NCI-H146 treated with DMSO at 0.1 percent for 48 hours (cell line): ENCODE results near the gene TLR1.
"Not testable (repeated sequence)": the region's sequence is repeated elsewhere in the genome, so short reads cannot be mapped to it uniquely, and the experiment has no call there.

Experiments used
- DNase-seq: peaks from one replicate; lab custom pipeline; 2025; ENCODE audit not compliant: unreplicated experiment; lab: John Stamatoyannopoulos, UW

The TLR1 gene

GRCh38 chr4:38807462-38807861, 2.9 kb upstream of the TLR1 start:
- not testable (repeated sequence) for DNase-seq

- DNase-seq: not testable (repeated sequence)
Measured at GRCh38 chr4:38806251-38806650, 1.7 kb upstream of the TLR1 start.

- DNase-seq: no peak
Measured at GRCh38 chr4:38805530-38806145, 1.0 kb upstream of the TLR1 start.

GRCh38 chr4:38803833-38804653, 548 bp downstream of the TLR1 start:
- no peak for DNase-seq

GRCh38 chr4:38802561-38803355, 1.8 kb downstream of the TLR1 start:
- no peak for DNase-seq

- DNase-seq: no peak
Measured at GRCh38 chr4:38800961-38801450, 3.6 kb downstream of the TLR1 start.

- no peak for DNase-seq
Measured at GRCh38 chr4:38800366-38800765, 4.2 kb downstream of the TLR1 start.

GRCh38 chr4:38795087-38795486, 9.5 kb downstream of the TLR1 start:
- no peak for DNase-seq

- no peak for DNase-seq
Measured at GRCh38 chr4:38794051-38794450, 10.5 kb downstream of the TLR1 start.

- DNase-seq: no peak
Measured at GRCh38 chr4:38791010-38791409, 13.6 kb downstream of the TLR1 start.

GRCh38 chr4:38788317-38788716, 16.3 kb downstream of the TLR1 start:
- no peak for DNase-seq

- DNase-seq: no peak
Measured at GRCh38 chr4:38787693-38788092, 16.9 kb downstream of the TLR1 start.

GRCh38 chr4:38785901-38786402, 18.6 kb downstream of the TLR1 start:
- no peak for DNase-seq

GRCh38 chr4:38785041-38785790, 19.4 kb downstream of the TLR1 start:
- DNase-seq: no peak

- no peak for DNase-seq
Measured at GRCh38 chr4:38784141-38784540, 20.4 kb downstream of the TLR1 start.

GRCh38 chr4:38783109-38783460, 21.5 kb downstream of the TLR1 start:
- no peak for DNase-seq

GRCh38 chr4:38782452-38783108, 22.0 kb downstream of the TLR1 start, which contains the start of gene TLR10:
Gene TLR10, minus strand, starts transcription at chr4:38782990. Its CDS starts 7,400 bp downstream, at chr4:38775590.
- peak; percentile 40 for DNase-seq

- no peak for DNase-seq
Measured at GRCh38 chr4:38781854-38782261, 22.7 kb downstream of the TLR1 start.

- no peak for DNase-seq
Measured at GRCh38 chr4:38780833-38781484, 23.6 kb downstream of the TLR1 start.

GRCh38 chr4:38779790-38780189, 24.8 kb downstream of the TLR1 start:
- DNase-seq: no peak
